G401.6 (cell line): ENCODE results near the gene GNPTG.

ENCODE experiments used
- FAIRE-seq: peaks from 2 replicates; lab custom pipeline; 2012; peaks lifted over from hg19 to GRCh38; lab: Jason Lieb, UNC

The GNPTG gene

GRCh38 chr16:1333854-1334700 is 17.7 kb upstream of the GNPTG start:
- no peak for FAIRE-seq

DNA sequence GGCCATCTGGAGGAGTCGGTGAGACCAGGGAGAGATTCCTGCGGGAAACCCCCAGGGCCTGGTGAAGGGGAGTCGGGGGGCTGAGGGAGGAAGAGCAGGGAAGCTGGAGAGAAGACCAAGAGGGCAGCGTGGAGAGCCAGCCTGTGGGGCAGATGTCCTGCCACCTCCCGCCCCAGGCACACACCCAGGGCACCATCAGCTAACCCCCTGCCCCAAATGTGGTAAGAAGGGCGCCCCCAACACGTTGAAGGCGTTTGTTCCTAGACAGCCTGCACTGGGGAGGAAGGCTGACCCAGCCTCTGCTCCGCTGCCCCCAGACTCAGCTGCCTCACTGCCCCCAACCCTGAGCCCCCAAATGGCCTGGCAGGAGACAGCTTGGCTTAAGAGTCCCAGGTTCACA is 17.0 kb upstream of the GNPTG start:
- no peak for FAIRE-seq

GRCh38 chr16:1335211-1335971 is 16.3 kb upstream of the GNPTG start:
- no peak for FAIRE-seq

- no peak for FAIRE-seq
These were observed 15.7 kb upstream of the GNPTG start for GRCh38 chr16:1335996-1336395.

GRCh38 chr16:1336619-1337018 is 15.1 kb upstream of the GNPTG start:
- no peak for FAIRE-seq

- no peak for FAIRE-seq
These were observed 14.2 kb upstream of the GNPTG start for GRCh38 chr16:1337486-1337885.

DNA sequence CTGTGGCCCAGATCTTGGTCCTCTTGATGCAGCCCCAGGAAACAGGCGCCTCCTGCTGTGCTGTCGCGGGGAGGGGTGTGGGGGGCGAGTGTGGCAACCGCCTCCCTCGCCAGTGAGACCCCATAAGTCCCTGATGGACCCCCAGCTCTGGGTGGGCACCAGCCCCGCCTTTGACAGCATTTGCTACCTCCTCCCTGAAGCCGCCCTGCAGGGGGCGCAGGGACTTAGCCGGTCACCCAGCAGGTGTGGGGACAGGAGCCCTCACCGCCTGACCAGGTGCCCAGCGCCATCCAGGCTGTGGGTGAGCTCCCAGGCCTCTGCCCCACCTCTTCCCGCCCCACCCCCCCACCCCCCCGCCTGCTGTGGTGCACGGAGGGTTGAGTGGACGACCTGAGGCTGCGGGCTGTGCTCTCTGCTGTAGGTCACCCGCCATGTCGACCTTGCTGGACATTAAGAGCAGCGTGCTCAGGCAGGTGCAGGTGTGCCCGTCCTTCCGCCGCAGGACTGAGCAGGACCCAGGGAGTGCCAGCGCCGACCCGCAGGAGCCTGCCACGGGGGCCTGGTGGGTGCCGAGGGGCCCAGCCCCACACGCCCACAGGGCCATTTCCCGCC is 13.5 kb upstream of the GNPTG start:
- FAIRE-seq, result no peak

DNA sequence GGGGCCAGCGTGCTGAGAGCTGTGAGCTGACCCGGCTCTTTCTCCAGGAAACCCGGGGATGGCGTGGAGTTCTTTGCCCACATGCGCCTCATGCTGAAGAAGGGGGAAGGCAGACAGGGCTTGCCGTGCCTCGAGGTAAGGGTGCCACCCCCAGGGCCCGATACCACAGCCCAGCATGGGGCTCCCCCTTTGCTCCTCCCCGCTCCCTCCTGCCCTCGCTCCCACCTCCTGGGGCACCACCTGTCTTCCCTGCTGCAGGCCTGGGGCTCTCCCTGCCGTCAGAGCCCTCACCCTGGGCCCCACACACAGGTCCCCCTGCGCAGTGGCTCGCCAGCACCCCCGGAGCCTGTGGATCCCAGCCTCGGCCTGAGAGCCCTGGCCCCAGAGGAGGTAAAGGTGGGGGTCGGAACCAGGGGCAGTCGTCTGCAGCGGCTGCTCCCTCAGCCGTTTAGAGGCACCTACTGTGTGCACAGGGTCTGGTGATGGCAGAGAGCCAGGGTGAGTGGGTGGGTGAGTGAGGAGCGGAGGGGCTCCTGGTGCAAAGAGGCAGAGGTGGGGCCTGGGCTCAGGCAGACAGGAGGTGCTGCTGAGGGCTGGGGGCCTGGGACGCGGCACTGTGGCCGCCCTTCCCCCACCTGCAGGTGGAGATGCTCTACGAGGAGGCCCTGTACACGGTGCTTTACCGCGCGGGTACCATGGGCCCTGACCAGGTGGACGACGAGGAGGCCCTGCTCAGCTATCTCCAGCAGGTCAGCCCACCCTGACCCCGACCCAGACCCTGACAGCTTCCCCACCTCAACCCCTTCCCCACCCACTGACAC is 12.7 kb upstream of the GNPTG start:
- FAIRE-seq, result no peak

DNA sequence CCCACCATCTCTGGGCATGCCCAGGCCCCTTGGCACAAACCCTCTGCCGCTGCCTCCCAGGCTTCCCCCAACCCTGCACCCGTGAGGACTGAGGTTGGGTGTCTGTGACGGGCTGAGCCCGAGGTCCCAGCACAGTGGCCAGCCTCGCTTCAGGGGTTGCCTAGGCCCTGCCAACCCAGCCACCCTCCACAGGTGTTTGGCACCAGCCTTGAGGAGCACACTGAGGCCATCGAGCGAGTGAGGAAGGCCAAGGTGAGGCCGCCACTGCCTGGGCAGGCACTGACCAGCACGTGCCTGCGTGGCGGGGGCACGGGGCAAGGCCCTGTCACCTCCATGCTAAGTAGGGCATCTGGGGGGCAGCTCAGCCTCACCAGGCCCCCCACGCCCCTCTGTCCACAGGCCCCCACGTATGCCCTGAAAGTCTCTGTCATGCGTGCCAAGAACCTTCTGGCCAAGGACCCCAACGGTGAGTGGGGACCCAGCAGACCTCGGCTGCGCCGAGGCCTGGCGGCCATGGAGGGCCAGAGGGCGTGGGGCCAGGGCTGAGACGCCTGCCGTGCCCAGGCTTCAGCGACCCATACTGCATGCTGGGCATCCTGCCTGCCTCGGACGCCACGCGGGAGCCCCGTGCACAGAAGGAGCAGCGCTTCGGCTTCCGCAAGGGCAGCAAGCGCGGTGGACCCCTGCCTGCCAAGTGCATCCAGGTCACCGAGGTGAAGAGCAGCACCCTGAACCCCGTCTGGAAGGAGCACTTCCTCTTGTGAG is 10.8 kb upstream of the GNPTG start:
- no peak for FAIRE-seq

DNA sequence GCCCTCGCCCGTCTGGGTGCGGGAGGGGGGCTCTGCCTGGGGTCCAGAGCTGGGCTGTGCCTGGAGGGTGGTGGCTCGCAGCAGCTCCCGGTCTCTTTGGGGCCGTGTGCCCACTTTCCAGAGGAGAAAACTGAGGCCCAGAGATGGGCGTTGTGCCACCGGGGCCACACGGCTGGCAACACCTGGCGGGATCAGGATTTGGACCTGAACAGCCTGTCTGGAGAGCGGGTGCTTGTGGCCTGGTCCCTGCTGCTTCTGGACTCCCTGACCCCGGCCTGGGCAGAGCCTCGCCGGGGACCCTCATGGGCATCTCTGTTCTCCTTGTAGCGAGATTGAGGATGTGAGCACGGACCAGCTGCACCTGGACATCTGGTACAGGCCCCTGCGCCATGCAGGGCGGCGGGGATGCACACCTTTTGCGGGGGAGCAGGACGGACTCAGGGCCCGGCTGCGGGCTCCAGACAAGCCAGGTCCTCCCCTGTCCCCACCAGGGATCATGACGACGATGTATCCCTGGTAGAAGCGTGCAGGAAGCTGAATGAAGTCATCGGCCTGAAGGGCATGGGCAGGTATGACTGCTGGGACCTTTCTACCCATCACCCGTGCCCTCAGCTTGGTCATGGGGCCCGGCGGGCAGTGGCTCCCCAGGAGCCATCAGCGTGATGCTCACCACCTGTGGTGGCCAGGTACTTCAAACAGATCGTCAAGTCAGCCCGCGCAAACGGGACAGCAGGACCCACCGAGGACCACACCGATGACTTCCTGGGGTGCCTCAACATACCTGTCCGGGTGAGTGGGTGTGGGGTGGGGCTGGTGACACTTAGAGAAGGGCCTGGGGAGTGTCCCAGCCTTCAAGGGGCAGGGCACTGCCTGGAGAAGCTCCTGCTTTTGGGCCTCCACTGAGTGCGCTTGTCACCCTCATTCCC is 10.0 kb upstream of the GNPTG start:
- FAIRE-seq, result no peak

DNA sequence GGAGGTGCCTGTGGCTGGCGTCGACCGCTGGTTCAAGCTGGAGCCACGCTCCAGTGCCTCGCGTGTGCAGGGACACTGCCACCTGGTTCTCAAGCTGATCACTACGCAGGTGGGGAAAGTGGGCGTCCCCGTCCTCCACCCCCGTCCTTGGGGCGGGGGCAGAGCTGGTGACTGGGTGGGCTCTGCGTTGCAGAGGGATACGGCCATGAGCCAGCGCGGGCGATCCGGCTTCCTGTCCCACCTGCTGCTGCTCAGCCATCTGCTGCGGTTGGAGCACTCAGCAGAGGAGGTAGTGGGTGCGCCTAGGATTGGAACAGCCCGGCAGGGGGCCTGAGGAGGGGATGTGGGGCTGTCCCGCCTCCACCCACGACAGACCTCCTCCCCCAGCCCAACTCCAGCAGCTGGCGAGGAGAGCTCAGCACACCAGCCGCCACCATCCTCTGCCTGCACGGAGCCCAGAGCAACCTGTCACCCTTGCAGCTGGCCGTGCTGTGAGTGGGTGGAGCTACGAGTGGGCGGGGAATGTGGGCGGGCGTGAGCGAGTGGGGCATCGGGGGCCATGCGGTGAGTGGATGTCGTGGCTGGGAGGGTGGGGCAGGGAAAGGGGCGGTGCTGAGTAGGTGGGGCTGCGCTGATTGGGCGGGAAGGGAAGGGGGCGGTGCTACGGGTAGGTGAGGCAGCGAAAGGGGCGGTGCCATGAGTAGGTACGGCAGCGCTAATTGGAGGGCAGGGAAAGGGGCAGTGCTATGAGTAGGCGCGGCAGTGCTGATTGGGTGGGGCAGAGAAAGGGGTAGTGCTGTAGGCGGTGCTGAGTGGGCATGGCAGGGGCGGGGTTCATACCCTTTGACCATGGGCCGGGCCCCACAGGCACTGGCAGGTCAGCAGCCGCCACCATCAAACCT is 9.0 kb upstream of the GNPTG start:
- FAIRE-seq, result peak; percentile 98

GRCh38 chr16:1343428-1344242 is 8.1 kb upstream of the GNPTG start:
- FAIRE-seq, result no peak

GRCh38 chr16:1344499-1344898 is 7.2 kb upstream of the GNPTG start:
- no peak for FAIRE-seq

- FAIRE-seq, result no peak
These were observed 6.6 kb upstream of the GNPTG start for GRCh38 chr16:1345087-1345486.

- FAIRE-seq, result no peak
These were observed 5.9 kb upstream of the GNPTG start for GRCh38 chr16:1345651-1346421.

GRCh38 chr16:1346422-1347285 is 5.1 kb upstream of the GNPTG start:
- FAIRE-seq, result no peak
